ENCODE data around the gene TMPRSS2.

TMPRSS2 gene

DNA sequence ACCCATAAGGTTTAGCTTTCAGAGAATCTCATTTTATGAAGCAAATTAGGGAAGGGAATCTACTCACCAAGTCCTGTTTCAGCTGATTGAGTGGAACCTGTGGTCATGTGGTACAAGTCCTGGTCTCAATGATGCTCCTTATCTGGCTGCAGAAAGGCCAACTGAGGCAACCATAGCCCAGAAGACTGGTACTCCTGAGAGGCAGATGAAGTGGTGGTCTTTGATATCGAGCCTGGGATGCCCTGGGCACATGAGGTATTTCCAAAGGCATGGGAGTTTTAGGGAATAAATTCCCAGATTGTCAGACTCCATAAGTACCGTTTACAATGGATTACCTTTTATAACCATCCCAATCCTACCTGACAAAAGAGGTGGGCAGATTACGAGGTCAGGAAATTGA lies 78.7 kb downstream of the TMPRSS2 start:
- TF ChIP-seq, protein P1, sequence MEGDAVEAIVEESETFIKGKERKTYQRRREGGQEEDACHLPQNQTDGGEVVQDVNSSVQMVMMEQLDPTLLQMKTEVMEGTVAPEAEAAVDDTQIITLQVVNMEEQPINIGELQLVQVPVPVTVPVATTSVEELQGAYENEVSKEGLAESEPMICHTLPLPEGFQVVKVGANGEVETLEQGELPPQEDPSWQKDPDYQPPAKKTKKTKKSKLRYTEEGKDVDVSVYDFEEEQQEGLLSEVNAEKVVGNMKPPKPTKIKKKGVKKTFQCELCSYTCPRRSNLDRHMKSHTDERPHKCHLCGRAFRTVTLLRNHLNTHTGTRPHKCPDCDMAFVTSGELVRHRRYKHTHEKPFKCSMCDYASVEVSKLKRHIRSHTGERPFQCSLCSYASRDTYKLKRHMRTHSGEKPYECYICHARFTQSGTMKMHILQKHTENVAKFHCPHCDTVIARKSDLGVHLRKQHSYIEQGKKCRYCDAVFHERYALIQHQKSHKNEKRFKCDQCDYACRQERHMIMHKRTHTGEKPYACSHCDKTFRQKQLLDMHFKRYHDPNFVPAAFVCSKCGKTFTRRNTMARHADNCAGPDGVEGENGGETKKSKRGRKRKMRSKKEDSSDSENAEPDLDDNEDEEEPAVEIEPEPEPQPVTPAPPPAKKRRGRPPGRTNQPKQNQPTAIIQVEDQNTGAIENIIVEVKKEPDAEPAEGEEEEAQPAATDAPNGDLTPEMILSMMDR (IDR thresholded peaks at IDR 0.05; ENCODE audit: borderline replicate concordance, insufficient read depth, low read depth, low read length), result no peak
- H3K4me3 ChIP-seq (ENCODE audit: low read depth, low read length), result no peak overlapping the region

DNA sequence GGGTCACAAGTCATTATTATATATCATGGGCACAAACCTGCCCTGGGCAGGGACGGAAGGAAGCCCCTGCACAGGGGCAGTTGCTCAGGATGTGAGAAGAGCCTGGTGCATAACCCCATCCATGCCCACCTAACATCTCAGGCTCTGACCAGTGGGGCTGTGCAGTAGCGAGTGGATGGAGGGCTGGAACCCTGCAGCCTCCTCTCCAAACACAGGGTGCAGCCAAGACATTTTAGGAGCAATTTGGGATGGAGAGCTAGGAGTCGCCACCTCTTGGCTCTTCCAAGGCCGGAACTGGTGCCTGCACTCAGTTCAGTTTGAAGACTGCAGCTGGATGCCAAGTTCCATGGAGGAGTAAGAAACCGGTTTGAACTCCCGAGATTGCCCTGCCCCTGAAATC lies 79.1 kb downstream of the TMPRSS2 start:
- no peak overlapping the region for H3K4me3 ChIP-seq (ENCODE audit: low read depth, low read length)
- TF ChIP-seq, protein P1 (IDR thresholded peaks at IDR 0.05; ENCODE audit: borderline replicate concordance, insufficient read depth, low read depth, low read length), result no peak

DNA sequence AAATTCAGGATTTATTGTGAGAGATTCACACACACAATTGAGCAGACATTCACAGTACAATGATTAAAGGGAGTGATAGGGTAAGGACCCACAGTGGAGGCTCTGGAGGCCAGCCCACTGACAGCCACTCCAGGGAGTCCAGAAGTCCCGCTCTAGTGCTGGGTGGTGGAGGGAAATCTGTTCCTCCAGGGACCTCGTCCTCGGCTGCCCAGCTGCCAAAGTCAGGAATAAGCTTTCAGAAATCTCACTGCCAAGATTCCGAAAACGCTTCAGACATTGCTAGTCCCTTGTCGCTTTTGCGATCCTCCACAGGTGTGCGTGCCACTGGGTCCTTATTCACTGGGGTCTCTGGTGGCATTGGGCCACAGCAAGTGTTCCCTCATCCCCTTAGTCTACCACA lies 79.6 kb downstream of the TMPRSS2 start:
- H3K4me3 ChIP-seq (ENCODE audit: low read depth, low read length), result no peak overlapping the region
- TF ChIP-seq, protein P1 (IDR thresholded peaks at IDR 0.05; ENCODE audit: borderline replicate concordance, insufficient read depth, low read depth, low read length), result no peak

DNA sequence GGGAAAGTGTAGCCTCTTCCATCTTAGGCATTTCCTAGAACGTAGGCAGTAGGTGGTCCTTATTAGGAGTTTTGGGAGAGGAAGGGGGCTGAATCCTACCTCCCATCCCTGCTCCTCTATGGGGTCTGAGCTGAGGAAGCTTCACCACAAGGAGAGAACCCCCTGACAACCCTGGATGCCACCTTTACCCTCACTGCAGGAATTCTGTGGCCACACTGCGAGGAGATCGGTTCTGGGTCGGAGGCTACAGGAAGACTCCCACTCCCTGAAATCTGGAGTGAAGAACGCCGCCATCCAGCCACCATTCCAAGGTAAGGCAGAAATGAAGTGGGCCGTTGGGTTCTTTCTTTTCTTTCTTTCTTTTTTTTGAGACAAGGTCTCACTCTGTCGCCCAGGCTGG lies 80.4 kb downstream of the TMPRSS2 start:
- peak overlapping the region; percentile 99 for H3K4me3 ChIP-seq (ENCODE audit: low read depth, low read length)
- TF ChIP-seq, protein P1 (IDR thresholded peaks at IDR 0.05; ENCODE audit: borderline replicate concordance, insufficient read depth, low read depth, low read length), result no peak

DNA sequence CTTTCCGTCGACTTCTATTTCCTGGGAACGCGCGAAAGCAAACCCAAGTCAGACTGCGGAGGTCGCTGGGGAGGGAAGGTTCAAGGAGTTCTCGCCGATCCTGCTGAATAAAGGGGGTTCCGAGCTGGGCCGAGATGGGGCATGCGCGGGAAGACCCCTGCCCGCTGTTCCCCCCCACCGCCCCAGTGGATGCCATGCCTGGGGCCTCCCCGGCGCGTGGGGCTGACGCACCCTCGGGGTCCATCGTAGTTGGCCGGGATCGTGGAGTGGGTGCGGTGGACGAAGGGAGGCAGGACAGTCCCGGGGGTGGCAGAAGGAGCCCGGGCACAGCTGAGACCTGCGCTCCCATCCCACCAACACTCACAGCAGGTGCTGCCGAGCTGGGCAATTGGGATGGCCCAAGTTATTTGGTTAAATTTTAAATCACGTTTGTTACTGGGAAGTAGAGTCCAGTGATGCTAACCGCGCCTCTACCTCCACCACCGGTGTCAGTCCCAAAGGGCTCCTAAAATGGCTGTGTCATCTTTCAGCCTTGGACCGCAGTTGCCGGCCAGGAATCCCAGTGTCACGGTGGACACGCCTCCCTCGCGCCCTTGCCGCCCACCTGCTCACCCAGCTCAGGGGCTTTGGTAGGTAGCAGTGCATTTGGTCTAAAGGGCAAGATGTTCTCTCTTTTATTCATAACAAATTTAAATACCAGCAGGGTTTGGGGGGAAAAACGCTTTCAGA lies 81.1 kb downstream of the TMPRSS2 start:
- peak overlapping the region; percentile 99 for H3K4me3 ChIP-seq (ENCODE audit: low read depth, low read length)
- TF ChIP-seq, protein P1 (IDR thresholded peaks at IDR 0.05; ENCODE audit: borderline replicate concordance, insufficient read depth, low read depth, low read length), result no peak

DNA sequence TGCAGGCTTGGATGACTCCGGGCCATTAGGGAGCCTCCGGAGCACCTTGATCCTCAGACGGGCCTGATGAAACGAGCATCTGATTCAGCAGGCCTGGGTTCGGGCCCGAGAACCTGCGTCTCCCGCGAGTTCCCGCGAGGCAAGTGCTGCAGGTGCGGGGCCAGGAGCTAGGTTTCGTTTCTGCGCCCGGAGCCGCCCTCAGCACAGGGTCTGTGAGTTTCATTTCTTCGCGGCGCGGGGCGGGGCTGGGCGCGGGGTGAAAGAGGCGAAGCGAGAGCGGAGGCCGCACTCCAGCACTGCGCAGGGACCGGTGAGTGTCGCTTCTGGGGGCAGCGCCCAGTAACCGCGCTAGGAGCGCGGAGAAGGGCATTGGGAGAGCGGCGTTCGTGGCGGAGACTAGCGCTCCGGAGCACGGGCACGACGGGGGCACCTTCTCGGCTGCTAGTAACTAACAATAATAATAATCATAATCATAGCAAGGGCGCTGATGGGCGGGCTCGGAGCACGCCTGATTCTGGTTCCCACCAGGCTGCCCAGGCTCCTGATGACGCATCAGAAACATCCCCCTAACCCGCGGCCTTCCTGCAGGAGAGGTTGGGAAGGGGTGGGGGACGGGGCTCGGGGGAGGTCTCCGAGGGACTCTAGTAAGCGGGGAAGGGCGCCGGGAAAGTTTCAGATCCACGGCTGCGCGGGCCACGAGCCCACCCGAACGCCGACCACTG lies 81.8 kb downstream of the TMPRSS2 start, which contains the start of gene MX1:
MX1 (plus strand) TSS at position 286 of the 722 bp plus-strand sequence. CDS start 5,832 bp downstream, outside the sequence.
- H3K4me3 ChIP-seq (ENCODE audit: low read depth, low read length), result peak within 1 kb of the TSS; percentile 99

More for the DNA sequence above, 81.8 kb downstream of the TMPRSS2 start, which contains the start of gene MX1:
- TF ChIP-seq, protein P1 (IDR thresholded peaks at IDR 0.05; ENCODE audit: borderline replicate concordance, insufficient read depth, low read depth, low read length), result no peak

Measured in GM12875 (cell line).